Testis (tissue), 2 donors: ENCODE results near the gene AQP7.

Source experiments
- CTCF ChIP-seq, 3 experiments: fragments of 450-650 bp in 2 of 3; fragments of 200-600 bp in 1 of 3; sonication (generic) in 1 of 3; IDR thresholded peaks; one replicate each; pipeline ENCODE4 v1.5.1; 2016 to 2019; ENCODE audit warnings: antibody characterized with exemption in 3 of 3, mild to moderate bottlenecking in 2 of 3, moderate library complexity in 1 of 3
- POLR2A ChIP-seq: fragments of 450-650 bp; IDR thresholded peaks from one replicate; pipeline ENCODE4 v1.6.1; 2017; ENCODE audit warnings: antibody characterized with exemption, mild to moderate bottlenecking, moderate library complexity

- TF ChIP-seq CTCF (IDR thresholded peaks at IDR 0.05) (no peak), POLR2A (no peak)
These were observed 53.4 kb downstream of the AQP7 start for GRCh38 chr9:33348998-33349397.
